ENCODE data around the gene PRR5L.

The PRR5L gene

GRCh38 chr11:36411202-36411640 lies 115.1 kb downstream of the PRR5L start:
- TF ChIP-seq CTCF (IDR thresholded peaks at IDR 0.05; ENCODE audit: low read depth, low read length, missing control alignments) = no peak
- H3K4me3 ChIP-seq (replicated peaks; ENCODE audit: low read depth, low read length) = no peak overlapping the region
- DNase-seq (ENCODE audit: extremely low read depth, low read depth) = no peak

- TF ChIP-seq CTCF (IDR thresholded peaks at IDR 0.05; ENCODE audit: low read depth, low read length, missing control alignments) = no peak
- no peak overlapping the region for H3K4me3 ChIP-seq (replicated peaks; ENCODE audit: low read depth, low read length)
- DNase-seq (ENCODE audit: extremely low read depth, low read depth) = no peak
These were observed 116.8 kb downstream of the PRR5L start for GRCh38 chr11:36412781-36413383.

GRCh38 chr11:36417154-36417553 lies 121.1 kb downstream of the PRR5L start:
- TF ChIP-seq CTCF (IDR thresholded peaks at IDR 0.05; ENCODE audit: low read depth, low read length, missing control alignments) = no peak
- DNase-seq (ENCODE audit: extremely low read depth, low read depth) = no peak
- no peak overlapping the region for H3K4me3 ChIP-seq (replicated peaks; ENCODE audit: low read depth, low read length)

- TF ChIP-seq CTCF (IDR thresholded peaks at IDR 0.05; ENCODE audit: low read depth, low read length, missing control alignments) = no peak
- DNase-seq (ENCODE audit: extremely low read depth, low read depth) = no peak
- no peak overlapping the region for H3K4me3 ChIP-seq (replicated peaks; ENCODE audit: low read depth, low read length)
These were observed 123.8 kb downstream of the PRR5L start for GRCh38 chr11:36419791-36420424.

- no peak for DNase-seq (ENCODE audit: extremely low read depth, low read depth)
- no peak overlapping the region for H3K4me3 ChIP-seq (replicated peaks; ENCODE audit: low read depth, low read length)
- no peak for TF ChIP-seq CTCF (IDR thresholded peaks at IDR 0.05; ENCODE audit: low read depth, low read length, missing control alignments)
These were observed 125.6 kb downstream of the PRR5L start for GRCh38 chr11:36421546-36422155.

- H3K4me3 ChIP-seq (replicated peaks; ENCODE audit: low read depth, low read length) = no peak overlapping the region
- TF ChIP-seq CTCF (IDR thresholded peaks at IDR 0.05; ENCODE audit: low read depth, low read length, missing control alignments) = no peak
- no peak for DNase-seq (ENCODE audit: extremely low read depth, low read depth)
These were observed 129.5 kb downstream of the PRR5L start for GRCh38 chr11:36425561-36426081.
